Measurements from ENCODE around the gene BTNL3.

DNA sequence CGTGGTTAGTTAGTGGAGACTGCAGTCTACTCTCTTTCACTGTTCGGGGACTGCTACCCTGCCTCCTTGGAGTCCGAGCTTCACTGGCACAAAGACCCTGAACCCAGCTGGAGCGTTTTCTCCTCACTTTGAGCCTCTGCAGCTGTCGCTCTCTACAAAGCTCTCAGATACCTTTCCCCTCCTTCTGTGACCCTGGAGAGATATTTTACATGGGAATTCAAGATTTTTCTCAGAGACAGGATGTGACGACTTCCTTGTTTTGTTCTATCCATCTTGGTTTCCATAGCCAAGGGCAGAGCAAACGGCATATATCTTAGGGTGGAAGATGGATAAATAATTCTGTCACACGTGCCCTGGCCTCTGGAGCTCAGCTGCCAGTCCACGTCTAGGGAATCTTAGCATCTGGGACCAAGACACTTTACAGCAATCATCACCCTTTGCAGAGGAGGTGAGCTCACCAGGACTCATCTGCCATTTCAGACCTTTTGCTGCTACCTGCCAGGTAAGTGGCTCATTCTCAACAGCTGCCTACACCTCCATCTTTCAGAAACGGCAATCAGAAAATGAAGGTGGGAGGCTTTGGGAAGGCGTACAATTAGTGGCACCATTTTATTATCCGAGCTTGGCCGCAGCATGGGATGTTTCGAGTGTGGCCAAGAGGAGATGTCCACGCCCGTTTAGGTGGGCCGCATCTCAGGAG, 51.4 kb downstream of the BTNL3 start, which contains the start of gene BTNL9:
- TF ChIP-seq, protein P1, sequence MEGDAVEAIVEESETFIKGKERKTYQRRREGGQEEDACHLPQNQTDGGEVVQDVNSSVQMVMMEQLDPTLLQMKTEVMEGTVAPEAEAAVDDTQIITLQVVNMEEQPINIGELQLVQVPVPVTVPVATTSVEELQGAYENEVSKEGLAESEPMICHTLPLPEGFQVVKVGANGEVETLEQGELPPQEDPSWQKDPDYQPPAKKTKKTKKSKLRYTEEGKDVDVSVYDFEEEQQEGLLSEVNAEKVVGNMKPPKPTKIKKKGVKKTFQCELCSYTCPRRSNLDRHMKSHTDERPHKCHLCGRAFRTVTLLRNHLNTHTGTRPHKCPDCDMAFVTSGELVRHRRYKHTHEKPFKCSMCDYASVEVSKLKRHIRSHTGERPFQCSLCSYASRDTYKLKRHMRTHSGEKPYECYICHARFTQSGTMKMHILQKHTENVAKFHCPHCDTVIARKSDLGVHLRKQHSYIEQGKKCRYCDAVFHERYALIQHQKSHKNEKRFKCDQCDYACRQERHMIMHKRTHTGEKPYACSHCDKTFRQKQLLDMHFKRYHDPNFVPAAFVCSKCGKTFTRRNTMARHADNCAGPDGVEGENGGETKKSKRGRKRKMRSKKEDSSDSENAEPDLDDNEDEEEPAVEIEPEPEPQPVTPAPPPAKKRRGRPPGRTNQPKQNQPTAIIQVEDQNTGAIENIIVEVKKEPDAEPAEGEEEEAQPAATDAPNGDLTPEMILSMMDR (IDR thresholded peaks at IDR 0.05) = no peak
- TF ChIP-seq POLR2A (IDR thresholded peaks at IDR 0.05) = no peak
